ENCODE data around the gene MAPKBP1.

MAPKBP1 gene

GRCh38 chr15:41841131-41841530 lies 66.8 kb downstream of the MAPKBP1 start:
- CTCF ChIA-PET = no interaction called here

GRCh38 chr15:41842229-41842628 lies 67.9 kb downstream of the MAPKBP1 start:
- POLR2A ChIA-PET (ENCODE audit: low non-redundant PET) = no interaction called here
- CTCF ChIA-PET = no interaction called here
- DNase-seq (ENCODE audit: low spot score) = no peak

More at GRCh38 chr15:41841131-41841530, 66.8 kb downstream of the MAPKBP1 start:
- DNase-seq (ENCODE audit: low spot score) = no peak
- peak overlapping the region; percentile 93 for H3K27ac ChIP-seq
- TF ChIP-seq CTCF (conservative IDR thresholded peaks at IDR 0.05; ENCODE audit: low read depth) = no peak
- POLR2A ChIA-PET (ENCODE audit: low non-redundant PET) = no interaction called here

DNA sequence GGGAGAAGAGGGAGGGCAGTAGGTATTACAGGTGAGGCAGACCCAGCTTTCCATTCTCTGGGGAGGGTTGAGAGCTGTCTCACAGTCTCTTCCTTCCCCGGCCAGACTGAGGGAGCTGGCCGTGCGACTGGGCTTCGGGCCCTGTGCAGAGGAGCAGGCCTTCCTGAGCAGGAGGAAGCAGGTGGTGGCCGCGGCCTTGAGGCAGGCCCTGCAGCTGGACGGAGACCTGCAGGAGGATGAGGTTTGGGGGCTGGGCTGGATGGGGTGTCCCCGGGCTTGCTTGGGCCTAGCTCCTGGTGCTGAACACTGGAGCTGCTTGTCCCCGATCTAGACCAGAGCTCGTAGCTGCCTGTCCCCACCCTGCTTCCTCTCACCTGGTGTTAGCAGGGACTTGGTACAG lies 69.3 kb downstream of the MAPKBP1 start:
- ChIA-PET CTCF (no interaction called here), POLR2A (ENCODE audit: low non-redundant PET) (no interaction called here)
- peak overlapping the region; percentile 84 for H3K27ac ChIP-seq
- DNase-seq (ENCODE audit: low spot score) = no peak
- no peak for TF ChIP-seq CTCF (conservative IDR thresholded peaks at IDR 0.05; ENCODE audit: low read depth)

More at GRCh38 chr15:41842229-41842628, 67.9 kb downstream of the MAPKBP1 start:
- peak overlapping the region; percentile 93 for H3K27ac ChIP-seq
- no peak for TF ChIP-seq CTCF (conservative IDR thresholded peaks at IDR 0.05; ENCODE audit: low read depth)

DNA sequence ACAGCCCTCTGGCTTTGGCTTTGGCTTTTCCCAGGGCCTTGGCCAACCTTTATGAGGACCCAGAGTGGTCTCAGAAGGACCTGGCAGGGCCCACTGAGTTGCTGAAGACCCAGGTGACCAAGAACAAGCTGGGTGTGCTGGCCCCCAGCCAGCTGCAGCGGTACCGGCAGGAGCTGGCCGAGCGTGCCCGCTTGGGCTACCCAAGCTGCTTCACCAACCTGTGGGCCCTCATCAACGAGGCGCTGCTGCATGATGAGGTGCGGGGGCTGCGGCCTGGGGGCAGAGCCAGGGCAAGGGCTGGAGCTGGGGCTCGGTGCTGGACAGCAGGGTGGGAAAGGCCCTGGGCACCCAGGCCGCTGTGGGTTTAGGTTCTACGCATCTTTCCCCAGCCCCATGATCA lies 70.5 kb downstream of the MAPKBP1 start:
- no peak for DNase-seq (ENCODE audit: low spot score)
- ChIA-PET POLR2A (ENCODE audit: low non-redundant PET) (no interaction called here), CTCF (no interaction called here)
- peak overlapping the region; percentile 84; the same call in 1 of the 2 replicates for H3K27ac ChIP-seq
- TF ChIP-seq CTCF (conservative IDR thresholded peaks at IDR 0.05; ENCODE audit: low read depth) = no peak

GRCh38 chr15:41847206-41847605 lies 72.9 kb downstream of the MAPKBP1 start:
- no peak for DNase-seq (ENCODE audit: low spot score)
- POLR2A ChIA-PET (ENCODE audit: low non-redundant PET) = no interaction called here
- no peak for TF ChIP-seq CTCF (conservative IDR thresholded peaks at IDR 0.05; ENCODE audit: low read depth)
- CTCF ChIA-PET = no interaction called here
- peak overlapping the region; percentile 84 for H3K27ac ChIP-seq

DNA sequence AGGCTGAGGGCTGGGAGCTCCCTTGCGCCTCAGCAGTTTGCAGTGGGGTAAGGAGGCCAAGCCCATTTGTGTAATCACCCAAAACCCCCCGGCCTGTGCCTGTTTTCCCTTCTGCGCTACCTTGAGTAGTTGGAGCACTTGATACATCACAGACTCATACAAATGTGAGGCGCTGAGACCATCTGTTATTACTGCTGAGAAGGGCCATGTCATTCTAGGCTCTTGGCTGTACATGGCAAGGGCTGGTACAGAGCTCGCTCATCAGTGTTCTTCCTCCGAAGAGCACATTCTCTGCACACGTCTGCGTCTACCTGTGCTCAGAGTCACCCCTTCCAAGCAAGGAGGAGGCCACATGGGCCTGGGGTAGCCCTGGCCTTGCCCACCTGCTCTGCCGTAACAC lies 73.7 kb downstream of the MAPKBP1 start:
- ChIA-PET CTCF (interaction anchor here (0.7 kb wide), 1 partner anchor 123 kb away, joined by 3 read pairs; no protein-coding TSS in a partner anchor), POLR2A (ENCODE audit: low non-redundant PET) (no interaction called here)
- DNase-seq (ENCODE audit: low spot score) = no peak
- H3K27ac ChIP-seq = peak overlapping the region; percentile 84
- TF ChIP-seq CTCF (conservative IDR thresholded peaks at IDR 0.05; ENCODE audit: low read depth) = no peak

GRCh38 chr15:41848631-41849030 lies 74.3 kb downstream of the MAPKBP1 start:
- no peak for TF ChIP-seq CTCF (conservative IDR thresholded peaks at IDR 0.05; ENCODE audit: low read depth)
- no peak for DNase-seq (ENCODE audit: low spot score)
- H3K27ac ChIP-seq = peak overlapping the region; percentile 84
- POLR2A ChIA-PET (ENCODE audit: low non-redundant PET) = no interaction called here
- CTCF ChIA-PET = interaction anchor here (0.7 kb wide), 1 partner anchor 123 kb away, joined by 3 read pairs; no protein-coding TSS in a partner anchor
